WI38 (cell line): ENCODE measurements around the gene P2RY12.

ENCODE experiments used
- H3K4me3 ChIP-seq: 2 replicates; pipeline ENCODE4 v1.5.1; 2011; ENCODE audit warnings: low read depth, mild to moderate bottlenecking, control low read depth, low read length
- CTCF ChIP-seq: IDR thresholded peaks from 2 replicates; pipeline ENCODE4 v1.5.1; 2012; ENCODE audit warnings: low read depth, mild to moderate bottlenecking, control low read depth, low read length

The P2RY12 gene

GRCh38 chr3:151366993-151367392 is 17.6 kb downstream of the P2RY12 start:
- no peak overlapping the region for H3K4me3 ChIP-seq
- TF ChIP-seq CTCF: no peak

- no peak overlapping the region for H3K4me3 ChIP-seq
- TF ChIP-seq CTCF: no peak
These were observed 21.8 kb downstream of the P2RY12 start for GRCh38 chr3:151362751-151363174.

- TF ChIP-seq CTCF: no peak
- H3K4me3 ChIP-seq: no peak overlapping the region
These were observed 27.1 kb downstream of the P2RY12 start for GRCh38 chr3:151357463-151357850.

GRCh38 chr3:151356794-151357462 is 27.6 kb downstream of the P2RY12 start:
- TF ChIP-seq CTCF: no peak
- no peak overlapping the region for H3K4me3 ChIP-seq

- no peak for TF ChIP-seq CTCF
- H3K4me3 ChIP-seq: no peak overlapping the region
These were observed 32.9 kb downstream of the P2RY12 start for GRCh38 chr3:151351648-151352047.

- TF ChIP-seq CTCF: no peak
- no peak overlapping the region for H3K4me3 ChIP-seq
These were observed 33.3 kb downstream of the P2RY12 start for GRCh38 chr3:151351219-151351618.

- H3K4me3 ChIP-seq: no peak overlapping the region
- TF ChIP-seq CTCF: no peak
These were observed 33.9 kb downstream of the P2RY12 start for GRCh38 chr3:151350656-151351055.
